ENCODE results near the gene LTBP4.

Gene LTBP4

GRCh38 chr19:40598918-40599307 is 2.3 kb upstream of the LTBP4 start:
- no peak for DNase-seq

GRCh38 chr19:40599331-40599901 is 1.8 kb upstream of the LTBP4 start:
- no peak for DNase-seq

- DNase-seq: no peak
These were observed 1.1 kb upstream of the LTBP4 start for GRCh38 chr19:40599902-40600569.

- DNase-seq: no peak
These were observed 517 bp upstream of the LTBP4 start for GRCh38 chr19:40600570-40601133.

- no peak for DNase-seq
These were observed 1.9 kb downstream of the LTBP4 start for GRCh38 chr19:40603071-40603388.

- peak; percentile 93 for DNase-seq
These were observed 2.4 kb downstream of the LTBP4 start for GRCh38 chr19:40603389-40604170.

- DNase-seq: no peak
These were observed 3.0 kb downstream of the LTBP4 start for GRCh38 chr19:40604171-40604646.

GRCh38 chr19:40604647-40605215 is 3.6 kb downstream of the LTBP4 start:
- DNase-seq: no peak

GRCh38 chr19:40605216-40605971 is 4.2 kb downstream of the LTBP4 start:
- DNase-seq: peak; percentile 39

GRCh38 chr19:40607311-40608239 is 6.4 kb downstream of the LTBP4 start:
- DNase-seq: no peak

- DNase-seq: no peak
These were observed 7.1 kb downstream of the LTBP4 start for GRCh38 chr19:40608240-40608621.

GRCh38 chr19:40608957-40609356 is 7.8 kb downstream of the LTBP4 start:
- no peak for DNase-seq

- DNase-seq: peak; percentile 56
These were observed 8.6 kb downstream of the LTBP4 start for GRCh38 chr19:40609561-40610395.

GRCh38 chr19:40610396-40611064 is 9.4 kb downstream of the LTBP4 start:
- DNase-seq: peak; percentile 33

- no peak for DNase-seq
These were observed 9.9 kb downstream of the LTBP4 start for GRCh38 chr19:40611096-40611495.

GRCh38 chr19:40611900-40612698 is 10.9 kb downstream of the LTBP4 start:
- no peak for DNase-seq

- DNase-seq: peak; percentile 77
These were observed 11.9 kb downstream of the LTBP4 start for GRCh38 chr19:40612831-40613689.
